IMR-90 (cell line): Measurements from ENCODE around the gene MROH2A.

Experiments
- CEBPB ChIP-seq: IDR thresholded peaks from 2 replicates; pipeline ENCODE4 v1.6.1; 2012; ENCODE audit warnings: low read depth, low read length, improper control_type of control experiment
- CHD1 ChIP-seq: IDR thresholded peaks from 2 replicates; pipeline ENCODE4 v1.6.1; 2012; ENCODE audit warnings: low read depth, low read length, improper control_type of control experiment
- FOS ChIP-seq: fragments of 150-350 bp; IDR thresholded peaks from 2 replicates; pipeline ENCODE4 v1.6.1; 2016; ENCODE audit warnings: low read depth, low read length
- MAFK ChIP-seq: IDR thresholded peaks from 2 replicates; pipeline ENCODE4 v1.6.1; 2012; ENCODE audit warnings: low read depth, low read length, improper control_type of control experiment
- MAZ ChIP-seq: IDR thresholded peaks from 2 replicates; pipeline ENCODE4 v1.6.1; 2012; ENCODE audit warnings: low read depth, mild to moderate bottlenecking, low read length, improper control_type of control experiment, moderate library complexity, borderline replicate concordance
- MXI1 ChIP-seq: IDR thresholded peaks from 2 replicates; pipeline ENCODE4 v1.6.1; 2012; ENCODE audit warnings: low read depth, mild to moderate bottlenecking, low read length, moderate library complexity, borderline replicate concordance
- POLR2A ChIP-seq: IDR thresholded peaks from 2 replicates; pipeline ENCODE4 v1.6.1; 2012; ENCODE audit warnings: mild to moderate bottlenecking, low read depth, low read length
- RAD21 ChIP-seq: IDR thresholded peaks from 2 replicates; pipeline ENCODE4 v1.6.1; 2012; ENCODE audit warnings: low read length, improper control_type of control experiment
- SMC3 ChIP-seq: fragments of 150-350 bp; IDR thresholded peaks from 2 replicates; pipeline ENCODE4 v1.6.1; 2016; ENCODE audit warnings: low read depth, mild to moderate bottlenecking, antibody characterized with exemption, low read length, moderate library complexity
- TF ChIP-seq, protein P1 (sequence below): conservative IDR thresholded peaks from 2 replicates; pipeline ENCODE4 v1.5.1; 2012; ENCODE audit warnings: mild to moderate bottlenecking, low read depth, low read length, improper control_type of control experiment
- TF ChIP-seq, protein P2 (sequence below): fragments of 150-350 bp; IDR thresholded peaks from 2 replicates; pipeline ENCODE4 v1.6.1; 2017; ENCODE audit warnings: mild to moderate bottlenecking, antibody characterized with exemption, low read length, low read depth
- TF ChIP-seq, protein P3 (sequence below): fragments of 150-350 bp; IDR thresholded peaks from 2 replicates; pipeline ENCODE4 v1.6.1; 2016; ENCODE audit warnings: low read depth, mild to moderate bottlenecking, low read length, moderate library complexity, borderline replicate concordance

DNA sequence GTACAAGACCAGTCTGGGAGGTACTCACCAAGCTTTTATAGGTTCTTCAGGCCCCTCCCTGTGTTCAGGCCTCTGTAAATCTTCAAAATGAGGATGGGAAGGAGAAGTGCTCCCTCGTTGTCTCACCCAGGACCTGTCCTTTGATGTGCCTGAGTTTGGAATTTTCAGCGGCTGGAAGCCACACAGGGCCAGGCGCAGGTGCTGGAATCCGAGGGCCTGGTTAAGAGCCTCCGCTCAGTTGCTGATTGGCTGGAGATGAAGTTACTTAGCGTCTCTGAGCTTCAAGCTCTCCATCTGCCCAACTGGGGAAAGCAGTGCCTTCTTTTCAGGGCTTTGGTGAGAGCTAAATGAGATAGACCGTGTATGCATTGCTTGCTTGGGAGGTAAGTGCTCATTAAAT lies 46.2 kb downstream of the MROH2A start:
- TF ChIP-seq, protein P1, sequence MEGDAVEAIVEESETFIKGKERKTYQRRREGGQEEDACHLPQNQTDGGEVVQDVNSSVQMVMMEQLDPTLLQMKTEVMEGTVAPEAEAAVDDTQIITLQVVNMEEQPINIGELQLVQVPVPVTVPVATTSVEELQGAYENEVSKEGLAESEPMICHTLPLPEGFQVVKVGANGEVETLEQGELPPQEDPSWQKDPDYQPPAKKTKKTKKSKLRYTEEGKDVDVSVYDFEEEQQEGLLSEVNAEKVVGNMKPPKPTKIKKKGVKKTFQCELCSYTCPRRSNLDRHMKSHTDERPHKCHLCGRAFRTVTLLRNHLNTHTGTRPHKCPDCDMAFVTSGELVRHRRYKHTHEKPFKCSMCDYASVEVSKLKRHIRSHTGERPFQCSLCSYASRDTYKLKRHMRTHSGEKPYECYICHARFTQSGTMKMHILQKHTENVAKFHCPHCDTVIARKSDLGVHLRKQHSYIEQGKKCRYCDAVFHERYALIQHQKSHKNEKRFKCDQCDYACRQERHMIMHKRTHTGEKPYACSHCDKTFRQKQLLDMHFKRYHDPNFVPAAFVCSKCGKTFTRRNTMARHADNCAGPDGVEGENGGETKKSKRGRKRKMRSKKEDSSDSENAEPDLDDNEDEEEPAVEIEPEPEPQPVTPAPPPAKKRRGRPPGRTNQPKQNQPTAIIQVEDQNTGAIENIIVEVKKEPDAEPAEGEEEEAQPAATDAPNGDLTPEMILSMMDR = no peak
- TF ChIP-seq CEBPB (no peak), FOS (no peak), SMC3 (no peak), RAD21 (no peak), CHD1 (no peak), POLR2A (no peak), MAZ (no peak), MXI1 (no peak), MAFK (no peak)
- TF ChIP-seq, protein P2, sequence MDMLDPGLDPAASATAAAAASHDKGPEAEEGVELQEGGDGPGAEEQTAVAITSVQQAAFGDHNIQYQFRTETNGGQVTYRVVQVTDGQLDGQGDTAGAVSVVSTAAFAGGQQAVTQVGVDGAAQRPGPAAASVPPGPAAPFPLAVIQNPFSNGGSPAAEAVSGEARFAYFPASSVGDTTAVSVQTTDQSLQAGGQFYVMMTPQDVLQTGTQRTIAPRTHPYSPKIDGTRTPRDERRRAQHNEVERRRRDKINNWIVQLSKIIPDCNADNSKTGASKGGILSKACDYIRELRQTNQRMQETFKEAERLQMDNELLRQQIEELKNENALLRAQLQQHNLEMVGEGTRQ = no peak
- TF ChIP-seq, protein P3, sequence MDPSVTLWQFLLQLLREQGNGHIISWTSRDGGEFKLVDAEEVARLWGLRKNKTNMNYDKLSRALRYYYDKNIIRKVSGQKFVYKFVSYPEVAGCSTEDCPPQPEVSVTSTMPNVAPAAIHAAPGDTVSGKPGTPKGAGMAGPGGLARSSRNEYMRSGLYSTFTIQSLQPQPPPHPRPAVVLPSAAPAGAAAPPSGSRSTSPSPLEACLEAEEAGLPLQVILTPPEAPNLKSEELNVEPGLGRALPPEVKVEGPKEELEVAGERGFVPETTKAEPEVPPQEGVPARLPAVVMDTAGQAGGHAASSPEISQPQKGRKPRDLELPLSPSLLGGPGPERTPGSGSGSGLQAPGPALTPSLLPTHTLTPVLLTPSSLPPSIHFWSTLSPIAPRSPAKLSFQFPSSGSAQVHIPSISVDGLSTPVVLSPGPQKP = no peak
